IMR-90 (cell line): ENCODE measurements around the gene TNS1. TPM values are rescaled to one million over a fixed set of nuclear protein-coding genes. Genes with fewer than 3 reads are reported as not detected.

Experiments
- ATAC-seq: fragments of 200-7000 bp; cut with Tn5 transposase; 2 replicates; pipeline ENCODE4 v1.9.1; 2020; ENCODE audit warnings: low read depth, mild to moderate bottlenecking, moderate library complexity
- BruUV-seq: library from RNA; stranded (reverse); fragments of 400-500 nt; replicated peaks from 2 replicates; lab custom pipeline; 2021; lab: Mats Ljungman, UMichigan
- CTCF ChIA-PET: fragments of 300-600 bp; formaldehyde crosslinking; extraction: SDS; loops from one replicate; lab custom pipeline; 2021; ENCODE audit warnings: antibody characterized with exemption; lab: Yijun Ruan, JAX
- POLR2A ChIA-PET: fragments of 300-600 bp; sonication (Branson Sonifier 250); formaldehyde crosslinking; loops from one replicate; lab custom pipeline; 2022; ENCODE audit warnings: antibody characterized with exemption; ENCODE audit not compliant: unreplicated experiment; lab: Charles Lee
- DNase-seq: peaks from one replicate; pipeline ENCODE4 v3.0.0; 2013
- H2AFZ ChIP-seq: replicated peaks from 2 replicates; pipeline ENCODE3; 2013; ENCODE audit warnings: low read length, mild to moderate bottlenecking; ENCODE audit not compliant: poor library complexity
- H2AK5ac ChIP-seq: 2 replicates; pipeline ENCODE4 v1.6.1; 2013; ENCODE audit warnings: low read depth, low read length, inconsistent platforms
- H2AK9ac ChIP-seq: replicated peaks from 2 replicates; pipeline ENCODE3; 2013; ENCODE audit warnings: mild to moderate bottlenecking, low read depth, low read length, moderate library complexity; ENCODE audit not compliant: poor library complexity
- H2BK120ac ChIP-seq: 2 replicates; pipeline ENCODE4 v1.6.1; 2013; ENCODE audit warnings: low read depth, low read length, inconsistent platforms
- H2BK15ac ChIP-seq: 3 replicates; pipeline ENCODE4 v1.6.1; 2013; ENCODE audit warnings: low read depth, low read length, inconsistent platforms
- H2BK20ac ChIP-seq: 2 replicates; pipeline ENCODE4 v1.6.1; 2013; ENCODE audit warnings: low read depth, mild to moderate bottlenecking, inconsistent platforms, low read length, moderate library complexity
- H2BK5ac ChIP-seq: 2 replicates; pipeline ENCODE4 v1.6.1; 2013; ENCODE audit warnings: mild to moderate bottlenecking, low read depth, low read length, inconsistent platforms; ENCODE audit not compliant: poor library complexity, severe bottlenecking
- H3K14ac ChIP-seq: replicated peaks from 2 replicates; pipeline ENCODE4 v1.6.1; 2013; ENCODE audit warnings: low read depth, low read length, inconsistent platforms
- H3K18ac ChIP-seq: 2 replicates; pipeline ENCODE4 v1.6.1; 2013; ENCODE audit warnings: low read depth, low read length, control low read depth
- H3K23ac ChIP-seq: 2 replicates; pipeline ENCODE4 v1.6.1; 2013; ENCODE audit warnings: low read depth, low read length, inconsistent platforms
- H3K27ac ChIP-seq: 2 replicates; pipeline ENCODE4 v1.5.1; 2013; ENCODE audit warnings: mild to moderate bottlenecking, control low read depth, low read length; ENCODE audit not compliant: insufficient read depth
- H3K27me3 ChIP-seq: 2 replicates; pipeline ENCODE4 v1.6.1; 2013; ENCODE audit warnings: low read length; ENCODE audit not compliant: control insufficient read depth, insufficient read depth
- H3K36me3 ChIP-seq: 2 replicates; pipeline ENCODE4 v1.6.1; 2013; ENCODE audit warnings: low read length, mixed read lengths; ENCODE audit not compliant: control insufficient read depth, insufficient read depth
- H3K4ac ChIP-seq: 2 replicates; pipeline ENCODE4 v1.6.1; 2013; ENCODE audit warnings: low read depth, low read length, inconsistent platforms
- H3K4me1 ChIP-seq: 2 replicates; pipeline ENCODE4 v1.6.1; 2013; ENCODE audit warnings: low read length, mixed read lengths; ENCODE audit not compliant: control insufficient read depth, insufficient read depth
- H3K4me2 ChIP-seq: 2 replicates; pipeline ENCODE4 v1.6.1; 2013; ENCODE audit warnings: low read depth, mild to moderate bottlenecking, control low read depth, low read length, moderate library complexity
- H3K4me3 ChIP-seq: 2 replicates; pipeline ENCODE4 v1.5.1; 2013; ENCODE audit warnings: low read depth, mild to moderate bottlenecking, control low read depth, low read length, moderate library complexity; ENCODE audit not compliant: insufficient read depth
- H3K56ac ChIP-seq: 2 replicates; pipeline ENCODE4 v1.6.1; 2013; ENCODE audit warnings: low read length, inconsistent platforms; ENCODE audit not compliant: insufficient read depth; ENCODE audit errors: extremely low read depth
- H3K79me1 ChIP-seq, 2 experiments: 2 replicates each; pipeline ENCODE4 v1.6.1; 2013; ENCODE audit warnings: low read length in 2 of 2, inconsistent platforms in 1 of 2, low read depth in 1 of 2
- H3K9ac ChIP-seq: 2 replicates; pipeline ENCODE4 v1.6.1; 2013; ENCODE audit warnings: low read depth, low read length, control low read depth
- H3K9me1 ChIP-seq: 2 replicates; pipeline ENCODE4 v1.6.1; 2013; ENCODE audit warnings: low read length, inconsistent platforms; ENCODE audit not compliant: insufficient read depth
- H3K9me3 ChIP-seq: 2 replicates; pipeline ENCODE4 v1.6.1; 2013; ENCODE audit warnings: low read length; ENCODE audit not compliant: control insufficient read depth, insufficient read depth
- H4K20me1 ChIP-seq: 2 replicates; pipeline ENCODE4 v1.6.1; 2013; ENCODE audit warnings: low read length, inconsistent platforms; ENCODE audit not compliant: insufficient read depth
- H4K5ac ChIP-seq: 2 replicates; pipeline ENCODE4 v1.6.1; 2013; ENCODE audit warnings: mild to moderate bottlenecking, low read depth, low read length, control low read depth
- H4K8ac ChIP-seq, 2 experiments: 2 replicates each; pipeline ENCODE4 v1.6.1; 2013; ENCODE audit warnings: low read depth in 2 of 2, low read length in 2 of 2, control low read depth in 1 of 2, inconsistent platforms in 1 of 2
- H4K91ac ChIP-seq: 2 replicates; pipeline ENCODE4 v1.6.1; 2013; ENCODE audit warnings: low read depth, low read length, inconsistent platforms; ENCODE audit not compliant: insufficient read depth
- BHLHE40 ChIP-seq: fragments of 150-350 bp; IDR thresholded peaks from 2 replicates; pipeline ENCODE4 v1.6.1; 2016; ENCODE audit warnings: mild to moderate bottlenecking, low read depth, low read length
- CEBPB ChIP-seq: IDR thresholded peaks from 2 replicates; pipeline ENCODE4 v1.6.1; 2012; ENCODE audit warnings: low read depth, low read length, improper control_type of control experiment
- CHD1 ChIP-seq: IDR thresholded peaks from 2 replicates; pipeline ENCODE4 v1.6.1; 2012; ENCODE audit warnings: low read depth, low read length, improper control_type of control experiment
- CTCF ChIP-seq: conservative IDR thresholded peaks from 2 replicates; pipeline ENCODE4 v1.5.1; 2012; ENCODE audit warnings: mild to moderate bottlenecking, low read depth, low read length, improper control_type of control experiment
- ELK1 ChIP-seq: fragments of 150-350 bp; IDR thresholded peaks from 2 replicates; pipeline ENCODE4 v1.6.1; 2016; ENCODE audit warnings: low read depth, mild to moderate bottlenecking, low read length, moderate library complexity, borderline replicate concordance
- FOS ChIP-seq: fragments of 150-350 bp; IDR thresholded peaks from 2 replicates; pipeline ENCODE4 v1.6.1; 2016; ENCODE audit warnings: low read depth, low read length
- MAFK ChIP-seq: IDR thresholded peaks from 2 replicates; pipeline ENCODE4 v1.6.1; 2012; ENCODE audit warnings: low read depth, low read length, improper control_type of control experiment
- MAZ ChIP-seq: IDR thresholded peaks from 2 replicates; pipeline ENCODE4 v1.6.1; 2012; ENCODE audit warnings: low read depth, mild to moderate bottlenecking, low read length, improper control_type of control experiment, moderate library complexity, borderline replicate concordance
- MXI1 ChIP-seq: IDR thresholded peaks from 2 replicates; pipeline ENCODE4 v1.6.1; 2012; ENCODE audit warnings: low read depth, mild to moderate bottlenecking, low read length, moderate library complexity, borderline replicate concordance
- NFE2L2 ChIP-seq: fragments of 150-350 bp; IDR thresholded peaks from 2 replicates; pipeline ENCODE4 v1.6.1; 2016; ENCODE audit warnings: low read depth, mild to moderate bottlenecking, low read length
- POLR2A ChIP-seq: IDR thresholded peaks from 2 replicates; pipeline ENCODE4 v1.6.1; 2012; ENCODE audit warnings: mild to moderate bottlenecking, low read depth, low read length
- RAD21 ChIP-seq: IDR thresholded peaks from 2 replicates; pipeline ENCODE4 v1.6.1; 2012; ENCODE audit warnings: low read length, improper control_type of control experiment
- RCOR1 ChIP-seq: IDR thresholded peaks from 2 replicates; pipeline ENCODE4 v1.6.1; 2012; ENCODE audit warnings: mild to moderate bottlenecking, low read length, improper control_type of control experiment; ENCODE audit not compliant: insufficient replicate concordance
- RFX5 ChIP-seq: IDR thresholded peaks from 2 replicates; pipeline ENCODE4 v1.8.0; 2012; ENCODE audit warnings: low read depth, mild to moderate bottlenecking, low read length, moderate library complexity
- SMC3 ChIP-seq: fragments of 150-350 bp; IDR thresholded peaks from 2 replicates; pipeline ENCODE4 v1.6.1; 2016; ENCODE audit warnings: low read depth, mild to moderate bottlenecking, antibody characterized with exemption, low read length, moderate library complexity
- USF2 ChIP-seq: fragments of 150-350 bp; IDR thresholded peaks from 2 replicates; pipeline ENCODE4 v1.6.1; 2017; ENCODE audit warnings: mild to moderate bottlenecking, antibody characterized with exemption, low read length, low read depth
- WGBS, 2 experiments: methylation state at CpG; one replicate each; pipeline versions ENCODE4 v1.1.5 to v1.1.7; 2013; ENCODE audit warnings: missing lambda C conversion rate in 2 of 2; ENCODE audit not compliant: insufficient read length in 1 of 2; ENCODE audit errors: extremely low coverage in 2 of 2; 5-methylcytosine and 5-hydroxymethylcytosine counted together
- dilution Hi-C: fragments of 300-500 bp; cut with HindIII; formaldehyde crosslinking; loops from one replicate; pipeline ENCODE4 v1.14.3; 2018; ENCODE audit warnings: low sequenced_read_pairs; ENCODE audit not compliant: unreplicated experiment
- in situ Hi-C: fragments of 300-500 bp; cut with MboI; formaldehyde crosslinking; loops from 3 replicates; pipeline ENCODE4 v1.14.3; 2019; ENCODE audit warnings: low sequenced_read_pairs, inconsistent platforms, mixed read lengths
- intact Hi-C: fragments of 100-400 bp; cut with micrococcal nuclease; formaldehyde crosslinking; loops from 2 replicates; pipeline ENCODE4 v1.10.0; 2022
- polyA plus RNA-seq, 3 experiments: library from polyadenylated mRNA; depleted of rRNA; stranded (reverse); fragments of >200 nt; gene quantifications; 2 replicates each; pipeline ENCODE4 v1.2.3, GENCODE V29; 2012; ENCODE audit warnings: low replicate concordance in 1 of 3
- total RNA-seq: library from RNA; depleted of rRNA; stranded (reverse); fragments of >200 nt; gene quantifications from 2 replicates; pipeline ENCODE4 v1.2.3, GENCODE V29; 2012

The TNS1 gene
- total and polyA plus RNA-seq, 2 of the 4 experiments (the other 2 are of a cell fraction): 41.1 to 45.2 TPM

GRCh38 chr2:217839750-217840107 is 163.1 kb downstream of the TNS1 start:
- no peak overlapping the region for H2BK120ac ChIP-seq
- no peak overlapping the region for H2AK9ac ChIP-seq
- intact Hi-C loops (no loop called here), in situ Hi-C loops (no loop called here), dilution Hi-C loops (no loop called here)
- no peak overlapping the region for H3K23ac ChIP-seq
- no peak overlapping the region for H3K4me2 ChIP-seq
- no peak for DNase-seq
- no TSS peak for BruUV-seq
- peaks cover 26% of the 10 kb centered on the region for H3K36me3 ChIP-seq
- TF ChIP-seq BHLHE40 (no peak), NFE2L2 (no peak), CEBPB (no peak), MAFK (no peak), FOS (no peak), ELK1 (no peak), CTCF (no peak), USF2 (no peak), POLR2A (no peak), SMC3 (no peak), RAD21 (no peak), RCOR1 (no peak), MXI1 (no peak), RFX5 (no peak), MAZ (no peak), CHD1 (no peak)
- no peak overlapping the region for H3K56ac ChIP-seq
- no peak overlapping the region for H2BK5ac ChIP-seq
- WGBS, 2 experiments: no CpG with 5 or more reads among the region's 7 CpGs
- peaks cover 20 to 73% of the 10 kb centered on the region in 2 experiments for H3K79me1 ChIP-seq
- no peak overlapping the region for H2BK20ac ChIP-seq
- H4K5ac ChIP-seq: no peak overlapping the region
- H4K20me1 ChIP-seq: peaks cover 59% of the 10 kb centered on the region
- no peak overlapping the region for H2BK15ac ChIP-seq
- H4K8ac ChIP-seq: no peak overlapping the region
- H3K27ac ChIP-seq: no peak overlapping the region
- no peak overlapping the region for H4K91ac ChIP-seq
- peaks cover 13% of the 10 kb centered on the region for H3K4me1 ChIP-seq
- no peak overlapping the region for H3K4ac ChIP-seq
- no peak overlapping the region for H3K4me3 ChIP-seq
- no peak for ATAC-seq
- H3K18ac ChIP-seq: no peak overlapping the region
- H3K9me3 ChIP-seq: peaks cover under 1% of the 10 kb centered on the region; the same call in 1 of the 2 replicates
- H2AK5ac ChIP-seq: no peak overlapping the region
- no peak overlapping the region for H2AFZ ChIP-seq
- ChIA-PET CTCF (no interaction called here), POLR2A (no interaction called here)
- H3K27me3 ChIP-seq: no peaks in the 10 kb centered on the region
- no peak overlapping the region for H3K14ac ChIP-seq
- H3K9ac ChIP-seq: no peak overlapping the region
- H3K9me1 ChIP-seq: peaks cover 33% of the 10 kb centered on the region
